IPS-NIHi11 (cell line): ENCODE data around the gene HPSE.
"Not testable (repeated sequence)": the region's sequence is repeated elsewhere in the genome, so short reads cannot be mapped to it uniquely, and the experiment has no call there.

Experiments used
- DNase-seq: peaks from one replicate; pipeline ENCODE4 v3.0.0; 2012; ENCODE audit warnings: mixed read lengths, low spot score

Gene HPSE

DNA sequence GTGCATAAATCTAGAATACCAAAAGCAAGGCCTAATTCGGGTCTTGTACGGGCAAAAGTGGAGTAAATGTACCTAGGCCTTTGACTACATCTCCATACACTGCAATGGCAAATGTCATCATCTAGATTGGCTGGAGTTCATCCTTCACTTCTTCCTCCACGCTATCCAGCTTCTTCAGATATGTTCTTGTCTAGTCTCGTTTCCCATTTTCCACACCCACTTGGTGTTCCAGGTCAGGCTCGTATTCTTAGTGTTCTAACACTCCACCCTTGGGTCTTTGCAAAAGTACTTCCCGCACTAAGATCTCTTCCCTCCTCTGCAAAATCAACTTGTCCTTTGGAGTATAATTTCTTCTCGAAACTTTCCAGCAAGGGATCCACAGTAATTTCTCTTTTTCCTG, 51.5 kb downstream of the HPSE start:
- DNase-seq = no peak

DNA sequence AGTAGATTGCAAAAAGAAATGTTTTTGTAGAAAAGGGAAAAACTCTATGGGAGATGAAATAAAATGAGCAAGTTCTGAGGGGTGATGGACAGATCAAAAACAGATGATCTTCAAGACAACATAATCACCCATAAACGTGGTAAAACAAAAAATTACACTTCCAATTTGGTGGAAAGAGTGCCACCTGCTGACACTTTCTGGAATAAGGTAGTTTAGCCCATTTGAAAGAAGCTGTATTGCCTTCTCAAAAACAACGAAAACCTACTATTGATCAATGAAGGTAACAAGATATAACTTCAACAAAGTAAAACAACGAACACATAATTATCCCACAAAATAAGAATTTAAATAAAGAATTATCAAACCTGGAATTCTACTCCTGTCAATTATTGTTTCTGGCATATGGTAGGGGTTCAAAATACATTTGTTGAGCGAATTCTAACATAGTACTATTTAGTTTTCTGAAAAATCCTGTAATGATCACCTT, 52.6 kb downstream of the HPSE start:
- DNase-seq = peak; percentile 26

- no peak for DNase-seq
Observed at GRCh38 chr4:83281307-83281706, 53.3 kb downstream of the HPSE start.

- no peak for DNase-seq
Observed at GRCh38 chr4:83276299-83277040, 58.2 kb downstream of the HPSE start.

DNA sequence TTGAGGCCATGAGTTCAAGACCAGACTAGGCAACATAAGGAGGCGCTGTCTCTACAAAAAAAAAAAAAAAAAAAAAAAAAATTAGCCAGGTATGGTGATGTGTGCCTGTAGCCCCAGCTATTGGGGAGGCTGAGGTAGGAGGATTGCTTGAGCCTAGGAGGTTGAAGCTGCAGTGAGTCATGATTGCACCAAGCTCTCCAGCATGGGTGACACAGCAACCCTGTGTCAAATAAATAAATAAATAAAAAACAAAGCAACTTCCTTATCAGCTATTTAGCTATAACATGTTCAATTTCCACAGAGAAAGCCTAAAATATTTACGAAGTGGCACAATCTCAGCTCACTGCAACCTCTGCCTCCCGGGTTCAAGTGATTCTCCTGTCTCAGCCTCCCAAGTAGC, 60.7 kb downstream of the HPSE start:
- not testable (repeated sequence) for DNase-seq

- DNase-seq = no peak
Observed at GRCh38 chr4:83272900-83273299, 61.7 kb downstream of the HPSE start.

- no peak for DNase-seq
Observed at GRCh38 chr4:83269256-83269655, 65.4 kb downstream of the HPSE start.

DNA sequence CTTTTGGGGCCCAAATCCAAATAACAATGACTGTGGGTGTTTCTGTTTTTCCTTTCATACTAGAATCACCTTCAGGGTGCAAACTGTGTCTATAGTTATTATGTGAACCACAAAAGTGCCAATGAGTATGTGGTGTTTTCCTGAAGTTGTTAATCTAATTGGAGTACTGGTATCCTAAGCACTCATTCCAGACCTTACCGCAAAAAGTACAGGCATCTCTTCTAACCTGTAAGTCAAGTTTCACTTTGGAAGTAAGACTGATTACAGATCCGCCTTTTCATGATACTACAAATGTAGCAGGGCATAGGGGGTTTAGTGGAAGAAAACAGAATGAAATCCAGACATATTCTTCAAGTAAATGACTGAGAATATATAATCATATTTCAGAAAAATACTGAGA, 66.2 kb downstream of the HPSE start:
- DNase-seq = no peak

DNA sequence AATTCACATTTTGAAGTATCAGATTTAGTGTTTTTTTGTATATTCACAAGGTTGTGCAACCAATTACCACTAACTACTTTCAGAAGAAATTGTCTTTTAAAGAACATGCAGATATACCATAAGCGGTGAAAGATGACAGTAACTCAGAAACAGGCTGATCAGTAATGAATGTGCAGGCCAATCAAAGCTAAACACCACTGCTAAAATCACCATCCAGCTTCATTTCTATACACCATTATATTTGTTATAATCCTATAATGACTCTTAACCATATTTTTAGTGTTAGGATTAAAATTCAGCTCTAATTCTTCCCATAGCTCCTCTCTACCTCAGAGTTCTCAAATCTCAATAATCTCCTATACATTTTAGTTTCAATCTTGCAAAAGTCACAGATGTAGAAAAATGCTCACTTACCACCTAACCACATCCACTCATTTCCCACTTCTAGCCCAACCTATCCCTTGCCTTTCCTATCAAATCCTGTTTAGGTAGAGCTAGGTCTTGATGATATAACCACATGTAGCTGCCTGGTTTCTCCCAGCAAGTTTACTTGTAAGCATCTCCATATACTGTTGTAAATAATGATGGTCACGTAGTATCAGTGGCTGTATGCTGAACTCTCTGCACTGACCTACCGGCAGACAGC, 66.7 kb downstream of the HPSE start:
- DNase-seq = no peak

DNA sequence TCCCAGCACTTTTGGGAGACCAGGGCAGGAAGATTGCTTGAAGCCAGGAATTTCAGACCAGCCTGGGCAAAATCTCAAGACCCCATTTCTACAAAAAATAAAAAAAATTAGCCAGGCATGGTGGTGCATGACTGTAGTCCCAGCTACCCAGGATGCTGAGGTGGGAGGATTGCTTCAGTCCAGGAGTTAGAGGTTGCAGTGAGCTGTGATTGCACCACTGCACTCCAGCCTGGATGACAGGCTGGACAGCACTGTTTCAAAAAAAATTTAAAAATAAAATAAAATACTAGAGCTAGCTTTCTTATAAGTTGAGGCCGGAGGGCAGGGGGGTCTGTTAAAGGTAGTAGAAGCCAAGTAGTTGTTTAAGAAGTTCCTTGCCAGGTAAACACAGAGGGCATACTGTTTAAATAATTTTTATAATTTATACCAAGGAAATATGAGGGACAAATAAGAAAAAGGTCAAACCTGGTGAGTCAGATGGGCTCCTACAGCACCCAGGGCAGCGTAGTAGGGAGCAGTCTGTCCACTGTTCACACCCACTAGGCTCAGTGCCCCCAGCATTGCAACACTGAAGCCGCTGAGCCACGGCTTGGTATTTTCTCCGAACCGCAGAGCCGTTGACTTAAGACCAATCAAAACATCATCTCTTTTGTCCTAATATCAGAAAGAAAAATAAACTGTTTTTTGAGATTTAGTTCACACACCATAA, 67.4 kb downstream of the HPSE start:
- DNase-seq = no peak

GRCh38 chr4:83266689-83267088, 68.0 kb downstream of the HPSE start:
- DNase-seq = no peak

DNA sequence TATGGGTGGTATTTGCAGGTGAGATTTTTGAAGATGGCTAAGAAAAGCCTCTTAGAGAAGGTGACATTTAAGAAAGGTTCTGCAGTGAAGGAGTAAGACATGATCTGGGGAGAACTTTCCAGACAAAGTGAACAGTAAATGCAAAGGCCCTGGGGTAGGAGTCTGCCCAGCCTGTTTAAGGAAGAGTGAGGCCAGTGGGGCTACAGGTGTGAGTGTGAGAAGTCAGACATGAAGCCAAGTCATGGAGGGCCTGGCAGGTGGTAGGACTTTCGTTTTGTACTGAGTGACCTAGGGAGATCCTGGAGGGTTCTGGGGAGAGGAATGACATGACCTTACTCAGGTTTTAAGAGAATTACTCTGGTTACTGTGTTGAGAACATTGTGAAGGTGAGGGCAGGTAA, 71.5 kb downstream of the HPSE start:
- no peak for DNase-seq

- no peak for DNase-seq
Observed at GRCh38 chr4:83262682-83263081, 72.0 kb downstream of the HPSE start.

DNA sequence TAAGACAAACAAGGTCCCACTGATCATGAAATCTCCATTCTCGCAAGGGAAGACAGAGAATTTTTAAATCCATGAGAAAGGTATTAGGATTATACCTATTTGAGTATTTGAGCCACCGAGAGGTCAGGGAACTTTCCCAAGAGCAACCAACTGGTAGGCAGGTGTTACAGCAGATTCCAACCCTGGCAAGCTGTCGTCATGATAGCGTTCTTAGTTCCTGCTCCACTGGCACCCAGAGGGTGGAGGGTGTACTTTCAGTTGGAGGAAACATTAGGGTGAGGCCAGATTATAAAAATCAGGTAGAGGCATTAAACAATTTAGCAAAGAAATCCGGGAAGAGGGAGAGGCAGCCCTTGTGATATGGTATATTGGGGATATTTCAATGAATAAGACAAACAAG, 73.3 kb downstream of the HPSE start:
- no peak for DNase-seq

DNA sequence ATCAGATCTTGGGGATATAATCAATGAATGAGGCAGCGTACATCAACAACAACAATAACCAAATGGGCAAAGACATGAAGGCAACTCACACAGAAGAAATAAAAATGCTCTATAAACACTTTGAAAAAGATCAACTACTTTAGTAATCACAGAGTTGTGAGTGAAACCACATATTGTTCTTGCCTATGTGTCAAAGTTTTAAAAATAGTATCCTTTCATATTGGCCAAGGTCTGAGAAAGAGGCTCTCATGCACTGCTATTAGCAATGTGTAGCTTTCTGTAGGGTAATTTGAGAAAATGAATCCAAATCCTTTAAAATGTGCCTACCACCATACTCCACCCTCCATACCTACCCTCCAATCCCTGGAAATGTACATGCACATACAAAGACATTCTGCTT, 75.1 kb downstream of the HPSE start:
- no peak for DNase-seq

DNA sequence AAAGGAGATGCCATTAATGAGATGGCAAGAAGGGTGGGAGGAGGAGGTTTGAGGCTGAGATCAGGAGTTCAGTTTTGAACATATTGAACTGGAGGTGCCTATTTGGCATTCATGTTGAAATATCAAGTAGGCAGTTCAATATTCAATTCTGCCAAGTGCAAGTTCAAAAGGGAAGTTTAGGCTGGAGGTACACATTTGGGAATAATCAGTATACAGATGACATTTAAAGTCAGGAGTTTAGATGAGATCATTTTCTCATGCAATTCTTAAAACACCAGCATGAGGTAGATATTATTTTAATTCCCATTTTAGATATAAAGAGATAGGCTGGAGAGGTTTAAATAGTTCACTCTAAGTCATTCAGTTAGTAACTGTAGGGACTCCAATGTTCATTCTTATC, 76.2 kb downstream of the HPSE start:
- no peak for DNase-seq

- no peak for DNase-seq
Observed at GRCh38 chr4:83257811-83258210, 76.8 kb downstream of the HPSE start.

GRCh38 chr4:83255584-83255983, 79.1 kb downstream of the HPSE start:
- DNase-seq = no peak

DNA sequence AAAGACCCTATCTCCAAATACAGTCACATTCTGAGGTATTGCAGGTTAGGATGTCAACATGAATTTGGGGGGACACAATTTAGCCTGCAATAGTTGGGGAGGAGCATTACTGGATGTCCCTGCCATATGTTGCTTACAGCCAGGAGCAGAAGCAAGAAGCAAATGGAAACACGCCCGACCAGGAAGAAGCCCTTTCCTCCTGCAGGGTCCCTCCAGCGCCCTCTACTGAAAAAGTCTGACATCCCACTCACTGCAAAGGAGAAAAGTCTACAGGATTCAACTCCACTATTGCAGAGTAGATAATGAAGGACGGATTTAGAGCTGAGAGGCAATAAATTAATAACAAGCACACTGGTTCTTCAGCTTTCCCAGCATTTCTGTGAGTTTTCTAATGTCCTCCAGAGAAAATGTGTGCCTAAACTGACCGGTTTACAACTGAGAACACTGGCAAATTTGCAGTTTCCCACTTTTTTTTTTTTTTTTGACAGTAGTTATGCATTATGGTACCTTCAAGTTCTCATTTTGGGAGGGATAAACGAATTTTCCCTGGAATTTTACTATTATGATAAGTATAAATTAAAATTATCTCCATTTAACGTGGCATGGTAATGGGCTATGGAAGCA, 81.8 kb downstream of the HPSE start:
- DNase-seq = peak; percentile 73

DNA sequence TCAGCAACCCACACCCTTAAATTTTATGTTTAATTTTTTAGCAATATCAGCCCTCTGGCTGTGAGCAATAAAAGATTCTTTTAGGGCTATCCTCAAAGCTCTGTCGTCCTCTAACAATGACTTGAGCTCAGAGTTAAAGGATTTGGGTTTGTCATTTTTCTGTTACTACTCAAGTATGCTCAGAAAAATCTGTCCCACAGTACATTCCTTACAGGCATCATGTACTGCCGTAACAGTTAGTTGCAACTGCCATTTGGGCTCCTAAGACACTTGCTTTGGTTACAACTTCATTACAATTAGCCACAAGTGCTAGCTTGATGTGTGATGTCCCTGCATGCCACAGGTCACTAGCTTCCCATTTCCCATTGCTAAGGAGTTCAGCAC, 83.2 kb downstream of the HPSE start:
- no peak for DNase-seq

GRCh38 chr4:83250687-83251446, 83.8 kb downstream of the HPSE start:
- DNase-seq = no peak

DNA sequence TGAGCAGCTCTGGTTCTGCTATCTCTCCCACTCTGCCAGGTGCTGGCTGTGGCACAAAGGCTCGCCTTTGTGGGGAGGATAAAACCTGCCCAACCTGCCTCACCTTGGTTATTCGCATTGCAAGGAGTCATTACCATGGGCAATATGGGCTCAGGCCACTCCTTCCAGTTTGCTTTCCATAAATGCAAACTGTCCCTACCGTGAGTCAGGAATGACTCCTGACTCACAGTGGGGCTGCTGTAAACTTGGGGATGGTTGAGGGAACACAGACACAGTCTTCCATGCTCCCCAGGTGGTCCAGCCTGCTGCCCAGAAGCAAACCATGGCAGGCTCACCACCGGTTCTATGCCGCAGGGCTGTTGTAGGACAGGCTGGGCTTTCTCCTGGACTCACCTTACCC, 86.2 kb downstream of the HPSE start:
- no peak for DNase-seq
